Activated B cell treated with CpG ODN at 0.5 μM for 24 hours (primary cell): ENCODE results near the gene GALNT4. TPM values are rescaled to one million over a fixed set of nuclear protein-coding genes. Genes with fewer than 3 reads are reported as not detected.
A peak's percentile ranks its signal among the peaks of the same experiment; 100 is the strongest.

Experiments
- ATAC-seq: fragments of 200-7000 bp; cut with Tn5 transposase; one replicate; pipeline ENCODE4 v1.10.0; 2021; ENCODE audit warnings: low read depth, mild to moderate bottlenecking, moderate library complexity
- CTCF ChIA-PET: fragments of 350-600 bp; sonication (Branson Sonifier 250); formaldehyde crosslinking; loops from one replicate; lab custom pipeline; 2021; ENCODE audit warnings: antibody characterized with exemption; lab: Charles Lee
- POLR2A ChIA-PET: fragments of 350-600 bp; sonication (Branson Sonifier 250); formaldehyde crosslinking; loops from one replicate; lab custom pipeline; 2021; ENCODE audit warnings: antibody characterized with exemption; lab: Charles Lee
- DNase-seq: peaks from one replicate; pipeline ENCODE4 v3.0.0; 2022
- H3K27ac Mint-ChIP-seq: one replicate; pipeline ENCODE4 v1.8.0; 2020; ENCODE audit warnings: mixed read lengths
- H3K27me3 Mint-ChIP-seq: one replicate; pipeline ENCODE4 v1.8.0; 2021; ENCODE audit warnings: mixed read lengths
- H3K36me3 Mint-ChIP-seq: one replicate; pipeline ENCODE4 v1.8.0; 2021; ENCODE audit warnings: low read depth, mixed read lengths
- H3K4me1 Mint-ChIP-seq: one replicate; pipeline ENCODE4 v1.8.0; 2021; ENCODE audit warnings: mixed read lengths
- H3K4me3 Mint-ChIP-seq: one replicate; pipeline ENCODE4 v1.8.0; 2020; ENCODE audit warnings: mild to moderate bottlenecking, mixed read lengths
- H3K9me3 Mint-ChIP-seq: one replicate; pipeline ENCODE4 v1.8.0; 2020; ENCODE audit warnings: mixed read lengths
- CTCF ChIP-seq: fragments of 200-600 bp; IDR thresholded peaks from one replicate; pipeline ENCODE4 v1.8.0; 2022; ENCODE audit warnings: antibody characterized with exemption, mild to moderate bottlenecking
- intact Hi-C: fragments of 100-400 bp; cut with micrococcal nuclease; formaldehyde crosslinking; loops from one replicate; pipeline ENCODE4 v1.15.1; 2024
- total RNA-seq: library from RNA; stranded (reverse); gene quantifications from 2 replicates; pipeline ENCODE4 v1.2.3, GENCODE V29; 2022

GALNT4 gene
- 6.2 and 6.3 TPM in 2 replicates for total RNA-seq

- no peaks in the 10 kb centered on the region for H3K9me3 Mint-ChIP-seq
- DNase-seq (peak; percentile 75), ATAC-seq (peak; percentile 78)
- no peak for TF ChIP-seq CTCF
- H3K4me3 Mint-ChIP-seq = peak within 1 kb of the TSS; percentile 99
- H3K4me1 Mint-ChIP-seq = peaks cover 60% of the 10 kb centered on the region
- intact Hi-C loops = loop anchor here (1.0 to 5.0 kb wide), 6 partner anchors 30 to 728 kb away; no protein-coding TSS in a partner anchor
- ChIA-PET POLR2A (interaction anchor here (0.7 to 2.9 kb wide), 13 partner anchors 12 to 1383 kb away, joined by 3 to 11 read pairs (median 4); partner anchors contain the start of genes ATP2B1, CEP290, DUSP6 and TMTC3), CTCF (interaction anchor here (0.8 to 5.1 kb wide), 14 partner anchors 13 to 1461 kb away, joined by 3 to 20 read pairs (median 3); no protein-coding TSS in a partner anchor)
- peaks cover 26% of the 10 kb centered on the region for H3K36me3 Mint-ChIP-seq
- H3K27me3 Mint-ChIP-seq = no peaks in the 10 kb centered on the region
- H3K27ac Mint-ChIP-seq = peak within 1 kb of the TSS; percentile 95
Observed at GRCh38 chr12:89524541-89525304, at the start of gene GALNT4. TSS of gene GALNT4 (minus strand) at chr12:89524796. CDS start at chr12:89524549, 247 bp downstream.

- Mint-ChIP-seq H3K27me3 (no peaks in the 10 kb centered on the region), H3K36me3 (no peaks in the 10 kb centered on the region), H3K9me3 (no peaks in the 10 kb centered on the region), H3K4me1 (peaks cover 13% of the 10 kb centered on the region), H3K4me3 (no peak overlapping the region), H3K27ac (no peak overlapping the region)
- POLR2A ChIA-PET = interaction anchor here (0.6 kb wide), 1 partner anchor 125 kb away, joined by 6 read pairs; no protein-coding TSS in a partner anchor
- DNase-seq = no peak
- intact Hi-C loops = no loop called here
- no peak for TF ChIP-seq CTCF
- CTCF ChIA-PET = no interaction called here
- no peak for ATAC-seq
Observed at GRCh38 chr12:89573051-89573810, 48.6 kb upstream of the GALNT4 start.

- no peak overlapping the region for H3K4me3 Mint-ChIP-seq
- peaks cover 9% of the 10 kb centered on the region for H3K4me1 Mint-ChIP-seq
- POLR2A ChIA-PET = no interaction called here
- no peaks in the 10 kb centered on the region for H3K9me3 Mint-ChIP-seq
- no peaks in the 10 kb centered on the region for H3K36me3 Mint-ChIP-seq
- DNase-seq (no peak), ATAC-seq (no peak)
- CTCF ChIA-PET = no interaction called here
- intact Hi-C loops = no loop called here
- H3K27ac Mint-ChIP-seq = no peak overlapping the region
- no peak for TF ChIP-seq CTCF
- H3K27me3 Mint-ChIP-seq = no peaks in the 10 kb centered on the region
Observed at GRCh38 chr12:89571491-89572195, 47.0 kb upstream of the GALNT4 start.

DNA sequence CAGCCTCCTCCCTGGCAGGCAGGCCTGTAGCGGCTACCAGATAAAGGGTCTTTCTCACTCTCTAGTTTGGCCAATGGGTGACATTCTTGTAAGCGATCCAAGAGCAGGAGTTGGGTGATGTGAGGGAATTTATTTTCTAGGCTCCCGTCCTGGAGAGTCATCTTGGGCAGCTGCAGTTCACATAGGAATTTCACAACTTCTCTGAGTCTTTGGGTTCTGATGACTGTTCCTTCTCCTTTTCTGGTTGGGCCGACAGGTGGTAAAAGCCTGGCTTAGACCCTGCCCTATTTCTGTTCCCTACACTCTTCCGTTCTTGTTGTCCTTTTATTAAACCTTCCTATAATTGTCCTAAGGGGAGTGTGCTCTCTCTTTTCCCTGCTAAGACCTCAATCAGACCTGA, 43.9 kb upstream of the GALNT4 start:
- TF ChIP-seq CTCF = no peak
- DNase-seq = no peak
- intact Hi-C loops = no loop called here
- Mint-ChIP-seq H3K9me3 (no peaks in the 10 kb centered on the region), H3K27ac (no peak overlapping the region), H3K4me3 (no peak overlapping the region), H3K27me3 (no peaks in the 10 kb centered on the region), H3K36me3 (no peaks in the 10 kb centered on the region), H3K4me1 (no peaks in the 10 kb centered on the region)
- ChIA-PET POLR2A (no interaction called here), CTCF (no interaction called here)
- no peak for ATAC-seq
